GM12878 (cell line): ENCODE data around the gene ANO1.

Experiments used
- CBX5 ChIP-seq: sonication (generic); IDR thresholded peaks from 2 replicates; pipeline ENCODE4 v1.6.1; 2016; ENCODE audit warnings: low read depth, moderate library complexity, mild to moderate bottlenecking, inconsistent platforms
- EP300 ChIP-seq, 2 experiments: fragments of 150-350 bp in 1 of 2; IDR thresholded peaks; 2 replicates each; pipeline ENCODE4 v1.6.1; 2011 to 2012; ENCODE audit warnings: low read depth in 2 of 2, low read length in 2 of 2, borderline replicate concordance in 1 of 2, improper control_type of control experiment in 1 of 2, inconsistent platforms in 1 of 2; ENCODE audit not compliant: control insufficient read depth in 1 of 2
- REST ChIP-seq: IDR thresholded peaks from 2 replicates; pipeline ENCODE4 v1.6.1; 2012; ENCODE audit warnings: mild to moderate bottlenecking, low read depth, low read length
- TF ChIP-seq, protein P1 (sequence below): fragments of 450-650 bp; IDR thresholded peaks from 2 replicates; pipeline ENCODE4 v1.6.1; 2017; ENCODE audit warnings: mild to moderate bottlenecking, moderate library complexity
- TF ChIP-seq, protein P2 (sequence below): IDR thresholded peaks from 2 replicates; pipeline ENCODE4 v1.6.1; 2011; ENCODE audit warnings: borderline replicate concordance, low read depth, mild to moderate bottlenecking, moderate library complexity, low read length; ENCODE audit not compliant: insufficient read depth, poor library complexity, severe bottlenecking

DNA sequence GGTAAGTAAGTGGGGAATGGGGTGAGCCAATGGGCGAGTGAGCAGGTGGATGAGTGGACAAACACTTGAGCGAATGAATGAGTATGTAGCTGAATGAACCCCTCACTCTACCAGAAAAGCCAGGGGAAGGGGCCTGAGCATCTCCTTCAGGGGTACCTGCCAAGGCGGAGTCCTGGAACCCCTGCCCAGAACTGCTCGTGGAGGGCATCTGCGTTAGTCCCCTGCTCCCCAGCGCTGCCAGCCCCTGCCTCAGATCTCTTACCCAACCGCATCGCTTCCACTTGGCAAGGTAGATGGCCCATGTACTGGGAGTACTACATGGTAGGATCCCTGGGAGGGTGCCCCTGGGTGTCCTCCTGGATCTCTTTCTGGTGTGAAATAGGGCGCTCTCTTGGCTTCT is 7.4 kb upstream of the ANO1 start:
- TF ChIP-seq CBX5: no peak
- TF ChIP-seq, protein P1, sequence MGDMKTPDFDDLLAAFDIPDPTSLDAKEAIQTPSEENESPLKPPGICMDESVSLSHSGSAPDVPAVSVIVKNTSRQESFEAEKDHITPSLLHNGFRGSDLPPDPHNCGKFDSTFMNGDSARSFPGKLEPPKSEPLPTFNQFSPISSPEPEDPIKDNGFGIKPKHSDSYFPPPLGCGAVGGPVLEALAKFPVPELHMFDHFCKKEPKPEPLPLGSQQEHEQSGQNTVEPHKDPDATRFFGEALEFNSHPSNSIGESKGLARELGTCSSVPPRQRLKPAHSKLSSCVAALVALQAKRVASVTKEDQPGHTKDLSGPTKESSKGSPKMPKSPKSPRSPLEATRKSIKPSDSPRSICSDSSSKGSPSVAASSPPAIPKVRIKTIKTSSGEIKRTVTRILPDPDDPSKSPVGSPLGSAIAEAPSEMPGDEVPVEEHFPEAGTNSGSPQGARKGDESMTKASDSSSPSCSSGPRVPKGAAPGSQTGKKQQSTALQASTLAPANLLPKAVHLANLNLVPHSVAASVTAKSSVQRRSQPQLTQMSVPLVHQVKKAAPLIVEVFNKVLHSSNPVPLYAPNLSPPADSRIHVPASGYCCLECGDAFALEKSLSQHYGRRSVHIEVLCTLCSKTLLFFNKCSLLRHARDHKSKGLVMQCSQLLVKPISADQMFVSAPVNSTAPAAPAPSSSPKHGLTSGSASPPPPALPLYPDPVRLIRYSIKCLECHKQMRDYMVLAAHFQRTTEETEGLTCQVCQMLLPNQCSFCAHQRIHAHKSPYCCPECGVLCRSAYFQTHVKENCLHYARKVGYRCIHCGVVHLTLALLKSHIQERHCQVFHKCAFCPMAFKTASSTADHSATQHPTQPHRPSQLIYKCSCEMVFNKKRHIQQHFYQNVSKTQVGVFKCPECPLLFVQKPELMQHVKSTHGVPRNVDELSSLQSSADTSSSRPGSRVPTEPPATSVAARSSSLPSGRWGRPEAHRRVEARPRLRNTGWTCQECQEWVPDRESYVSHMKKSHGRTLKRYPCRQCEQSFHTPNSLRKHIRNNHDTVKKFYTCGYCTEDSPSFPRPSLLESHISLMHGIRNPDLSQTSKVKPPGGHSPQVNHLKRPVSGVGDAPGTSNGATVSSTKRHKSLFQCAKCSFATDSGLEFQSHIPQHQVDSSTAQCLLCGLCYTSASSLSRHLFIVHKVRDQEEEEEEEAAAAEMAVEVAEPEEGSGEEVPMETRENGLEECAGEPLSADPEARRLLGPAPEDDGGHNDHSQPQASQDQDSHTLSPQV: no peak
- TF ChIP-seq EP300 (IDR thresholded peaks at IDR 0.05; ENCODE audit: borderline replicate concordance in 1 of 2, control insufficient read depth in 1 of 2, low read depth in 2 of 2, low read length in 2 of 2): no peak
- no peak for TF ChIP-seq REST
- TF ChIP-seq, protein P2, sequence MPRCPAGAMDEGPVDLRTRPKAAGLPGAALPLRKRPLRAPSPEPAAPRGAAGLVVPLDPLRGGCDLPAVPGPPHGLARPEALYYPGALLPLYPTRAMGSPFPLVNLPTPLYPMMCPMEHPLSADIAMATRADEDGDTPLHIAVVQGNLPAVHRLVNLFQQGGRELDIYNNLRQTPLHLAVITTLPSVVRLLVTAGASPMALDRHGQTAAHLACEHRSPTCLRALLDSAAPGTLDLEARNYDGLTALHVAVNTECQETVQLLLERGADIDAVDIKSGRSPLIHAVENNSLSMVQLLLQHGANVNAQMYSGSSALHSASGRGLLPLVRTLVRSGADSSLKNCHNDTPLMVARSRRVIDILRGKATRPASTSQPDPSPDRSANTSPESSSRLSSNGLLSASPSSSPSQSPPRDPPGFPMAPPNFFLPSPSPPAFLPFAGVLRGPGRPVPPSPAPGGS: no peak
